Measurements from ENCODE around the gene F2RL2. TPM values are rescaled to one million over a fixed set of nuclear protein-coding genes. Genes with fewer than 3 reads are reported as not detected.

The F2RL2 gene
- polyA plus RNA-seq, 3 donors: 0.14 TPM; not detected in 2

- Mint-ChIP-seq H3K27ac (no peak overlapping the region), H3K9me3 (no peaks in the 10 kb centered on the region), H3K27me3 (ENCODE audit: low read depth in 3 of 3) (no peaks in the 10 kb centered on the region), H3K36me3 (peaks cover 88 to 96% of the 10 kb centered on the region in 2 donors), H3K4me1 (peaks cover 2% of the 10 kb centered on the region), H3K4me3 (no peak overlapping the region)
- WGBS (ENCODE audit: insufficient coverage): no CpG with 5 or more reads among the region's 2 CpGs
- no peaks in the 10 kb centered on the region for H4K20me1 ChIP-seq (ENCODE audit: insufficient read depth, low read length)
- no peak for DNase-seq
- no peaks in the 10 kb centered on the region for H3K27me3 ChIP-seq (ENCODE audit: control insufficient read depth in 2 of 2, insufficient read depth in 2 of 2, low read length in 2 of 2)
- no peak overlapping the region for H2AFZ ChIP-seq (ENCODE audit: insufficient read depth, low read depth, low read length, poor library complexity, severe bottlenecking)
- H3K36me3 ChIP-seq (replicated peaks in 1 of 2; ENCODE audit: control insufficient read depth in 1 of 2, insufficient read depth in 2 of 2, low read length in 2 of 2): peaks cover 85 to 100% of the 10 kb centered on the region in 2 donors
- TF ChIP-seq CTCF (IDR thresholded peaks at IDR 0.05): no peak
- H3K4me3 ChIP-seq (replicated peaks in 1 of 3; ENCODE audit: low read depth in 2 of 3, low read length in 3 of 3): no peak overlapping the region
- H3K4me1 ChIP-seq (ENCODE audit: control insufficient read depth in 1 of 2, insufficient read depth in 2 of 2, low read length in 2 of 2): no peaks in the 10 kb centered on the region
- intact Hi-C loops (cut with micrococcal nuclease): no loop called here
- H3K27ac ChIP-seq (ENCODE audit: low read depth in 1 of 2, low read length in 2 of 2): no peak overlapping the region
- H3K9ac ChIP-seq (ENCODE audit: insufficient read depth, low read length, poor library complexity, severe bottlenecking): no peak overlapping the region
- H3K9me3 ChIP-seq (replicated peaks in 1 of 2; ENCODE audit: control insufficient read depth in 1 of 2, insufficient read depth in 1 of 2, low read length in 2 of 2): no peaks in the 10 kb centered on the region
- H3K79me2 ChIP-seq (ENCODE audit: insufficient read depth, low read length): no peaks in the 10 kb centered on the region
- H3K4me2 ChIP-seq (replicated peaks; ENCODE audit: extremely low read depth, low read length, poor library complexity, severe bottlenecking): no peak overlapping the region
Observed at GRCh38 chr5:76660360-76660759, 37.2 kb upstream of the F2RL2 start.

GRCh38 chr5:76657683-76658311 lies 34.6 kb upstream of the F2RL2 start:
- intact Hi-C loops (cut with micrococcal nuclease): no loop called here
- no peaks in the 10 kb centered on the region for H3K9me3 Mint-ChIP-seq
- H3K9ac ChIP-seq (ENCODE audit: insufficient read depth, low read length, poor library complexity, severe bottlenecking): no peak overlapping the region
- no peaks in the 10 kb centered on the region for H3K27me3 ChIP-seq (ENCODE audit: control insufficient read depth in 2 of 2, insufficient read depth in 2 of 2, low read length in 2 of 2)
- no peak overlapping the region for H3K27ac ChIP-seq (ENCODE audit: low read depth in 1 of 2, low read length in 2 of 2)
- no peaks in the 10 kb centered on the region for H3K9me3 ChIP-seq (replicated peaks in 1 of 2; ENCODE audit: control insufficient read depth in 1 of 2, insufficient read depth in 1 of 2, low read length in 2 of 2)
- H3K79me2 ChIP-seq (ENCODE audit: insufficient read depth, low read length): no peaks in the 10 kb centered on the region
- H4K20me1 ChIP-seq (ENCODE audit: insufficient read depth, low read length): no peaks in the 10 kb centered on the region
- no peak overlapping the region for H2AFZ ChIP-seq (ENCODE audit: insufficient read depth, low read depth, low read length, poor library complexity, severe bottlenecking)
- H3K27ac Mint-ChIP-seq: no peak overlapping the region
- H3K4me3 Mint-ChIP-seq: no peak overlapping the region
- H3K4me2 ChIP-seq (replicated peaks; ENCODE audit: extremely low read depth, low read length, poor library complexity, severe bottlenecking): no peak overlapping the region
- no peak for TF ChIP-seq CTCF (IDR thresholded peaks at IDR 0.05)
- 60% methylated on average over 5 of the region's 6 CpGs for WGBS (ENCODE audit: insufficient coverage)
- H3K4me1 ChIP-seq (ENCODE audit: control insufficient read depth in 1 of 2, insufficient read depth in 2 of 2, low read length in 2 of 2): no peaks in the 10 kb centered on the region
- H3K4me3 ChIP-seq (replicated peaks in 1 of 3; ENCODE audit: low read depth in 2 of 3, low read length in 3 of 3): no peak overlapping the region
- H3K36me3 Mint-ChIP-seq: peaks cover 84 to 94% of the 10 kb centered on the region in 2 donors
- no peaks in the 10 kb centered on the region for H3K4me1 Mint-ChIP-seq
- DNase-seq: no peak
- H3K27me3 Mint-ChIP-seq (ENCODE audit: low read depth in 3 of 3): no peaks in the 10 kb centered on the region
- H3K36me3 ChIP-seq (replicated peaks in 1 of 2; ENCODE audit: control insufficient read depth in 1 of 2, insufficient read depth in 2 of 2, low read length in 2 of 2): peaks cover 86 to 100% of the 10 kb centered on the region in 2 donors
